Measurements from ENCODE around the gene TARBP1.

GRCh38 chr1:234406871-234407270 is 72.1 kb downstream of the TARBP1 start:
- no peak for TF ChIP-seq CTCF (IDR thresholded peaks at IDR 0.05)
- no peak for TF ChIP-seq POLR2A (IDR thresholded peaks at IDR 0.05)
